Lower leg skin (tissue), 3 donors: Measurements from ENCODE around the gene EXOC3L2.

Source experiments
- CTCF ChIP-seq, 3 donors: fragments of 450-650 bp; IDR thresholded peaks; one replicate each; pipeline ENCODE4 v1.5.1; 2016; ENCODE audit warnings: antibody characterized with exemption in 3 of 3, mild to moderate bottlenecking in 3 of 3, moderate library complexity in 2 of 3
- POLR2A ChIP-seq, 2 donors: fragments of 450-650 bp; IDR thresholded peaks; one replicate each; pipeline ENCODE4 v1.6.1; 2016 to 2017; ENCODE audit warnings: antibody characterized with exemption in 2 of 2, mild to moderate bottlenecking in 1 of 2, moderate library complexity in 1 of 2

GRCh38 chr19:45278087-45278486 is 32.9 kb upstream of the EXOC3L2 start:
- no peak for TF ChIP-seq CTCF (IDR thresholded peaks at IDR 0.05)
- TF ChIP-seq POLR2A (IDR thresholded peaks at IDR 0.05): no peak
